SK-N-MC (cell line): Measurements from ENCODE around the gene MBD3L3.

Source experiments
- EZH2 ChIP-seq: fragments of 200-600 bp; sonication (generic); IDR thresholded peaks from one replicate; pipeline ENCODE4 v1.6.1; 2017; ENCODE audit warnings: antibody characterized with exemption
- POLR2AphosphoS5 ChIP-seq: IDR thresholded peaks from 2 replicates; pipeline ENCODE4 v1.6.1; 2012; ENCODE audit warnings: mild to moderate bottlenecking, low read depth, low read length, borderline replicate concordance

- no peak for TF ChIP-seq EZH2
- TF ChIP-seq POLR2AphosphoS5: no peak
These were observed 14.1 kb upstream of the MBD3L3 start for GRCh38 chr19:7072541-7072940.
